Muscle layer of colon (tissue), 2 donors: ENCODE data around the gene CTTNBP2NL.
"Not testable (repeated sequence)": the region's sequence is repeated elsewhere in the genome, so short reads cannot be mapped to it uniquely, and the experiment has no call there.

Experiments used
- H3K27ac ChIP-seq: one replicate; pipeline ENCODE4 v1.7.0; 2013; ENCODE audit warnings: low read depth, mild to moderate bottlenecking, low read length, moderate library complexity
- H3K27me3 ChIP-seq, 2 donors: one replicate each; pipeline ENCODE4 v1.7.0; 2013; ENCODE audit warnings: low read length in 2 of 2, mild to moderate bottlenecking in 2 of 2; ENCODE audit not compliant: insufficient read depth in 2 of 2, control insufficient read depth in 1 of 2
- H3K36me3 ChIP-seq: one replicate; pipeline ENCODE4 v1.7.0; 2013; ENCODE audit warnings: mild to moderate bottlenecking, low read length; ENCODE audit not compliant: insufficient read depth
- H3K4me1 ChIP-seq: one replicate; pipeline ENCODE4 v1.7.0; 2013; ENCODE audit warnings: mild to moderate bottlenecking, low read length; ENCODE audit not compliant: insufficient read depth
- H3K4me3 ChIP-seq, 2 donors: one replicate each; pipeline ENCODE4 v1.7.0; 2013; ENCODE audit warnings: low read length in 2 of 2, low read depth in 1 of 2, mild to moderate bottlenecking in 1 of 2, moderate library complexity in 1 of 2
- H3K9ac ChIP-seq: one replicate; pipeline ENCODE4 v1.7.0; 2013; ENCODE audit warnings: low read length
- H3K9me3 ChIP-seq: one replicate; pipeline ENCODE4 v1.7.0; 2013; ENCODE audit warnings: mild to moderate bottlenecking, low read length
- donor health status: abdominal sarcoma.
- donor health status: Adenocarcinoma of cecum.

The CTTNBP2NL gene

GRCh38 chr1:112453876-112454275 lies 57.9 kb downstream of the CTTNBP2NL start:
- H3K27me3 ChIP-seq, result no peaks in the 10 kb centered on the region
- peaks cover 30% of the 10 kb centered on the region for H3K36me3 ChIP-seq
- H3K4me3 ChIP-seq, result no peak overlapping the region
- H3K9ac ChIP-seq, result no peak overlapping the region
- no peak overlapping the region for H3K27ac ChIP-seq
- H3K9me3 ChIP-seq, result no peaks in the 10 kb centered on the region
- H3K4me1 ChIP-seq, result no peaks in the 10 kb centered on the region

DNA sequence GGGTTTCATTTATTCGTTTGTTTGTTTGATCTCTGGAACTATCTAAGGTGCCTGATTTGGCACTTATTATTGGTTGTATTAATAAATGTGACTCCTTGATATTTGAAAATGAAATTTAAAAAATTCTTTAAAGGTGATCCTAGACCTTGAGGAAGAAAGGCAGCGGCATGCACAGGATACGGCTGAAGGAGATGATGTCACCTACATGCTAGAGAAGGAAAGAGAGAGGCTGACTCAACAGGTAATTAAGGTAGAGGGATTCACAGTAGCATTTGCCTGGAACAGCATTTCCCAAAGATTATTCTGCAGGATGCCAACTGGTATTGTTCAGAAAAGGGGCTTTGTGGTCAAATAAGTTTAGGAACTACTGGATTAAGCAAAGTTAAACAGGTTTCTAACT lies 58.3 kb downstream of the CTTNBP2NL start:
- Histone ChIP-seq H3K9ac (no peak overlapping the region), H3K27ac (no peak overlapping the region), H3K9me3 (no peaks in the 10 kb centered on the region), H3K4me1 (no peaks in the 10 kb centered on the region), H3K4me3 (no peak overlapping the region), H3K36me3 (peaks cover 27% of the 10 kb centered on the region), H3K27me3 (no peaks in the 10 kb centered on the region)

DNA sequence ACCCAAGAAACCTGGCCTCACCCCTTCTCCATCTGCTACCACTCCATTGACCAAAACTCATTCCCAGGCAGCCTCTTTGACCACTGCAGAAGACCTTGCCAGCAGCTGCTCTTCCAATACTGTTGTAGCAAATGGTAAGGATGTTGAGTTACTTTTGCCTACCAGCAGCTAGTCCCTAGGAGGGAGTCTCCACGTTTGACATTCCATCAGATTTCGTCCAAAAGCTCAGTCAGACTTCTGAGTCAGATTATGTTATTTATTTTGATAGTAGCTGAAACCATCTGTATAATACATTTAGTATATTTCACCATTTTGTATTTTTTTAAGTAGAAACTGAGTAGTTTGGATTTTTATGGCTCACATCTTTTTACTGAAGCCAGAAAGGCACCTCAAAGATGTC lies 61.2 kb downstream of the CTTNBP2NL start:
- H3K36me3 ChIP-seq, result peaks cover 27% of the 10 kb centered on the region
- H3K9ac ChIP-seq, result no peak overlapping the region
- H3K9me3 ChIP-seq, result no peaks in the 10 kb centered on the region
- H3K4me1 ChIP-seq, result no peaks in the 10 kb centered on the region
- no peak overlapping the region for H3K27ac ChIP-seq
- no peaks in the 10 kb centered on the region for H3K27me3 ChIP-seq
- H3K4me3 ChIP-seq, result no peak overlapping the region

- H3K36me3 ChIP-seq, result peaks cover 27% of the 10 kb centered on the region
- no peaks in the 10 kb centered on the region for H3K4me1 ChIP-seq
- H3K27ac ChIP-seq, result no peak overlapping the region
- H3K27me3 ChIP-seq, result no peaks in the 10 kb centered on the region
- H3K9ac ChIP-seq, result no peak overlapping the region
- H3K9me3 ChIP-seq, result no peaks in the 10 kb centered on the region
- no peak overlapping the region for H3K4me3 ChIP-seq
Measured at GRCh38 chr1:112457955-112458354, 61.9 kb downstream of the CTTNBP2NL start.

DNA sequence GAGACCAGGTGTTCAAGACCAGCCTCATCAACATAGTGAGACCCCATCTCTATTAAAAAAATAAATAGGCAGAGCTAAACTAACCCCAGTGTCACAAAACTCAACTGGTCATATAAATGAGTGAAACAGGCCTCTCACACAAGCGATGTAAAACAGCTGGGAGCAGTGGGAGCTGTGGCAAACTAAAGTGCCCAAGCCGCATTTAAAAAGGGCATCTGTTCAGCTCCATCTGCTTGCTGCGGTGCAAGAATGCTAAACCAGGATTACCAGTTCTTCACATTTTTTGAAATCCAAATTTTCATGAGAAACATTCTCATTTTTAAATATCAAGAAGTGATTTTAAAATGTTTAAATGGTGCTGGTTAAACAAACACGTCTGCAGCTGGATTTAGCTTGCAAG lies 62.7 kb downstream of the CTTNBP2NL start:
- H3K27ac ChIP-seq, result no peak overlapping the region
- H3K36me3 ChIP-seq, result peaks cover 27% of the 10 kb centered on the region

DNA sequence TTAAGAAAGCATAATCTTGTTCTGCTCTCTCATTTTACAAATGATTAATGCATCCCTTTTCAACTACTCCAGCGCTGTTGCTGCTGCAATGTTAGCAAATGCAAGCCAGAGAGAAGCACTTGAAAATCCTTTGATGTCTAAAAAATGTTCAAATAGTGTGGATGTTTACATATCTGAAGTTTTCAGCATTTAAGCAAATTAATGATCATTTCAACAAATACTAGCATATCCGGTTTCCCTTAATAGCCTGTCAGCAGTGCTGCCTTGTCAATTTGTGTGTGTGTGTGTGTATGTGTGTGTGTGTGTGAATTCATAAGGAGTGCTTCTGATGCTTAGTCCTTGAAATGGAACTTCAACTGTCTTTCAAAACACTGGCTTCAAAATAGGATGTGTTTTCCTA lies 64.6 kb downstream of the CTTNBP2NL start:
- Histone ChIP-seq H3K9me3 (no peaks in the 10 kb centered on the region), H3K36me3 (peaks cover 21% of the 10 kb centered on the region), H3K4me3 (no peak overlapping the region), H3K4me1 (peaks cover 4% of the 10 kb centered on the region), H3K27me3 (no peaks in the 10 kb centered on the region), H3K27ac (no peak overlapping the region), H3K9ac (no peak overlapping the region)

More for the DNA sequence above, 62.7 kb downstream of the CTTNBP2NL start:
- Histone ChIP-seq H3K27me3 (no peaks in the 10 kb centered on the region), H3K9ac (no peak overlapping the region), H3K4me1 (no peaks in the 10 kb centered on the region), H3K9me3 (no peaks in the 10 kb centered on the region), H3K4me3 (no peak overlapping the region)

DNA sequence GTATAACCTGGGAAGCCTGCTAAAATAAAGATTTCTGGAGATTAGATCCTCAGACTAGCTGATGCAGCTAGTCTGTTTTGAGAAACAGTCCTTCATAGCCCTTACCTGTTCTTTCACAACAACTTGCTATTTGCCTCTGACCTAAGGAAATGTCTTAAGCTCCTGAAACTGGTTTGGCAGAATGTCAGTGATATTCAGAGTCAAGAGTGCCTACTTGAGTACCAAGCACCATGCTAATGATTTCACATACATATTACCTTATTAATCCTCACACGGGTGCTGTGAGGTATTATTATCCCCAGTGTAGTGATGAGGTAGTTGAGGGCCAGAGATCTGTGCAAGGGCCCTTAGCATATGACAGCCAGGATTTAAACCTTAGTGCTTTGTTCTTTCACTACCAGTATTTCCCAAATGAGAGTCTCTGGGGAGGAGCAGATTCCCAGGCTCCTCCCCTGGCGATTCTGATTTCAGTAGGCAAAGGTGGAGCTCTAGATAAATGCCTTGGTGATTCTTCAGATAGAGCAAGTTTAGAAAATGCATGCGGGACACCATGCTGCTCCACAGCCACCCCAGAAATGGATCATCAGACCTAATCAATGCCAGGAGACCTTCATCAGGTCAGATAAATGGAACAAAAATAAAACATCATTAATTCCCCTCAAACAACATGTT lies 65.3 kb downstream of the CTTNBP2NL start:
- Histone ChIP-seq H3K27ac (no peak overlapping the region), H3K4me1 (peaks cover 9% of the 10 kb centered on the region), H3K9ac (no peak overlapping the region), H3K36me3 (peaks cover 17% of the 10 kb centered on the region), H3K27me3 (no peaks in the 10 kb centered on the region), H3K4me3 (no peak overlapping the region), H3K9me3 (no peaks in the 10 kb centered on the region)

- H3K9me3 ChIP-seq, result no peaks in the 10 kb centered on the region
- H3K4me3 ChIP-seq, result no peak overlapping the region
- H3K4me1 ChIP-seq, result peaks cover 18% of the 10 kb centered on the region
- H3K9ac ChIP-seq, result no peak overlapping the region
- H3K27ac ChIP-seq, result no peak overlapping the region
- H3K27me3 ChIP-seq, result no peaks in the 10 kb centered on the region
- peaks cover 2% of the 10 kb centered on the region for H3K36me3 ChIP-seq
Measured at GRCh38 chr1:112462953-112463279, 66.9 kb downstream of the CTTNBP2NL start.

DNA sequence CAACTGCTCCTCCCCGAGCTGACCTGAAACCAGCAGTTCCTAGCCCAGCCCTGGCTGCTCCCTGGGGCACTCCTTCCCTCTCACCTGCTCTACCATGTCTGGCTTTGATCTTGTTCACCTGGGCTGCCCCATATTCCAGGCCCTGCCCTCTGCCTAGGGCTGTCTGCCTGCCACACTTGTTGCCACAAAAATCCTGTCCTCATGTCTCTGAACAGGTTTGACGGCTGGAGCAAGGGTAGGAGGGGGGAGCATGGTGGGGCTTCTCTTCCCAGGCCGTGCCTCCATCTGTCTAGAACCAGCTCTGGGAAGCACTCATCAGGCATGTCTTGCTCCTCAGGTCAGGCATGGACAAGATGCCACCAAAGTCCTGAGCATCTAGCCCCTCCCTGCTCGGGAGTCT lies 68.5 kb downstream of the CTTNBP2NL start:
- Histone ChIP-seq H3K9ac (no peak overlapping the region), H3K4me1 (peaks cover 18% of the 10 kb centered on the region), H3K27ac (no peak overlapping the region), H3K36me3 (no peaks in the 10 kb centered on the region), H3K27me3 (no peaks in the 10 kb centered on the region), H3K9me3 (no peaks in the 10 kb centered on the region), H3K4me3 (no peak overlapping the region)

DNA sequence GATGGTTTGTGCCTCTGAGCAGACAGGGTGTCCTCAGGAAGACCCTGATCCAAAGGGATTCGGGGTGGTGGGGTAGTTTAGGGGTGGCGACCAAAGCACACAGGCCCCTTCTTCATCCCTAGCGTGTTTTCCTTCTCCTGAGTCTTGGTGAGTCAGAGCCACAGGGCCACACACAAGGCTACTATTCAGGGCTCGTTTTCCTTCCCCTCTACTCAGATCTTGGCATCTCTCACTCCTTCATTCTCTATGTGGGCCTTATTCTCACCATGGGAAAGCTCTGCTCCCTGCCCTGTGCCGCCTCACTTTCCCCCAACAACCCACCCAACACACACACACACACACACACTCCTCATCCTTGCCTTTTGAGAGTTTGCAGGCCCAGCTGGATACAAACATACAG lies 69.1 kb downstream of the CTTNBP2NL start:
- Histone ChIP-seq H3K4me3 (no peak overlapping the region), H3K27me3 (no peaks in the 10 kb centered on the region), H3K4me1 (peaks cover 18% of the 10 kb centered on the region), H3K9me3 (no peaks in the 10 kb centered on the region), H3K27ac (peak overlapping the region; percentile 71), H3K36me3 (no peaks in the 10 kb centered on the region), H3K9ac (no peak overlapping the region)

DNA sequence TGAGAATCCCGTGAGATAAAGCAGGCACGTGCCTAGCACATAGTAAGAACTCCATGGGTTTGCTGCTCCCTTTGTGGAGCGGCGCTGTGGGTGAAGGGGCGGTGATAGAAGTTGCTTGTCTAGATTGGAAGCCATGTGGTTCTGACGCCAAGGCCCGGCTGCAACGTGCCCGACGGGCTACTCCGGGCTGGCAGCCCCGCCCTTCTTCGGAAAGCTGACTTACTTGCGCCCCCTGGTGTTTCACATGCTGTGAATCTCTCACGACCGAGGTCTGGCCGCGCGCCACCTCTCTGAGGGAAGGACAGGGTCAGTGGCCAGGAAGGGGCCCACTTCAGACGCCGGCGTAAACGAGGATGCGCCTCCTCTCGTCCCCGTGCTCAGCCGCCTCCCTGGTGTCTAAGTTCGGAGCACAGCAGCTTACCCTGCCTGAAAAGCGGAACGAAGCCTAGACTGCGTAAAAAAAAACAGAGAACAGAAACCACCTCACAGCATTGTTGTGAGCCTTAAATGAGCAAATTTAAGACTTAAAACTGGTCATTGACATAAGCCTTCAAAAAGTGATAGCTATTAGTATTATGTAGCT lies 70.2 kb downstream of the CTTNBP2NL start:
- H3K27ac ChIP-seq, result peak overlapping the region; percentile 71
- no peaks in the 10 kb centered on the region for H3K36me3 ChIP-seq
- no peaks in the 10 kb centered on the region for H3K9me3 ChIP-seq
- H3K4me1 ChIP-seq, result peaks cover 18% of the 10 kb centered on the region
- H3K4me3 ChIP-seq, result peak overlapping the region; percentile 17 to 63
- peak overlapping the region; percentile 51 for H3K9ac ChIP-seq
- no peaks in the 10 kb centered on the region for H3K27me3 ChIP-seq

DNA sequence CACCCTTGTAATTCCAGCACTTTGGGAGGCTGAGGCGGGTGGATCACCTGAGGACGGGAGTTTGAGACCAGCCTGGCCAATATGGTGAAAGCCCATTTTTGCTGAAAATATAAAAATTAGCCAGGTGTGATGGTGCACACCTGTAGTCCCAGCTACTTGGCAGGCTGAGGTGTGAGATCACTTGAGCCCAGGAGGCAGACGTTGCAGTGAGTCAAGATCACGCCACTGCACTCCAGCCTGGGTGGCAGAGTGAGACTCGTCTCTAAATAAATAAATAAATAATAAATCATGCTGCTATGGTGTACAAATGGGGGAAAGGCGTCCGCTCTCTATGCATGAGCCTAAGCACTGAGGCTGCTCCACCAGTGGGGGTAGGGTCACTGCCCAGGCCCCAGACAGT lies 74.3 kb downstream of the CTTNBP2NL start:
- not testable (repeated sequence) for H3K36me3 ChIP-seq, H3K27me3 ChIP-seq, H3K27ac ChIP-seq, H3K9me3 ChIP-seq, H3K9ac ChIP-seq, H3K4me3 ChIP-seq
- H3K4me1 ChIP-seq, result peaks cover 17% of the 10 kb centered on the region
